Measurements from ENCODE around the gene PC.

- TF ChIP-seq POLR2A (IDR thresholded peaks at IDR 0.05; ENCODE audit: low read depth, low read length) (no peak), SPI1 (IDR thresholded peaks at IDR 0.05; ENCODE audit: low read depth, low read length) (no peak), TAF1 (IDR thresholded peaks at IDR 0.05; ENCODE audit: low read depth, low read length) (no peak), POLR2AphosphoS5 (IDR thresholded peaks at IDR 0.05; ENCODE audit: low read depth, low read length) (no peak), PAX5 (IDR thresholded peaks at IDR 0.05; ENCODE audit: insufficient read depth, low read length, severe bottlenecking) (no peak), POU2F2 (IDR thresholded peaks at IDR 0.05; ENCODE audit: low read depth, low read length) (no peak)
Measured at GRCh38 chr11:66978229-66978628, 20.0 kb upstream of the PC start.

All from GM12891 (cell line).